ENCODE data around the gene C3orf52. TPM values are rescaled to one million over a fixed set of nuclear protein-coding genes. Genes with fewer than 3 reads are reported as not detected.
A peak's percentile ranks its signal among the peaks of the same experiment; 100 is the strongest.

The C3orf52 gene
- total and polyA plus RNA-seq, 10 of the 15 experiments (the other 5 are each of a cell fraction or from before 2014, with no cell fraction given): 0.15 to 1.9 (median 0.73) TPM

DNA sequence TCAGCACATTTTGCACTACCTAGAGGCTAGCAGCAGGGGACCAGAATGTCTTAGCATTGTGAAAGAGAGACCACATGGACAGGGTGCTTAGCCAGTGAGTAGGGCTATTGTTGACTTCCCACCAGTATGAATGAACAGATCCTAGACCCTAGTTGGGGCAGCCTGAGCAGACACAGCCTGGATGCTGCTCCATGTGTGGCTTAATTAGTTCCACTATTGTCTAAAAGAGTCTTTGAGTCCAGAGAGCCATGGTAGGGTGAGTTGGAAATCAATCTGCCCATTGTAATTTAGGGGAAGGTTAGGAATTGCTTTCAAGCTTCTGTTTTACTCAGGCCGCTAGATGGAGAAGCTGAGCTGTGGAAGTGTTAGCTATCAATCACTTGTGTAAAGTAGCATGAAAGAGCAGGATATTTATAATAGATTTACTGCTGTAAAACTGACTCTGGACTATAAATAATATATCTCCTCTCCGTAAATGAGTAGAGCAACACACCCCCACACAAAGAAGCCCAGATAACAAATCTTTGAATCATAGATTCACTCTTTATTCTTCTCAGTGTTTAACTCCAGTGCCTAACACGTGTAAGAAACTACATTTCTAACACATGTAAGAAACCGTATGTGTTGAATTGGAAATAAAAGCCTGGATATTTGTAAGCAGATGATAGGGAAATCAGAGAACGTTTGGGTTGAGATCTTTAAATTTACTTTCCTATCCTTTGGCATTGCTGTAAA is 50.9 kb downstream of the C3orf52 start (continued):
- TF ChIP-seq GATAD2B (conservative IDR thresholded peaks at IDR 0.05; ENCODE audit: low read depth) (peak; percentile 37; the same call in 1 of the 2 replicates), EZH2 (IDR thresholded peaks at IDR 0.05; ENCODE audit: borderline replicate concordance, control insufficient read depth, low read depth, low read length) (no peak), FOS (IDR thresholded peaks at IDR 0.05; ENCODE audit: borderline replicate concordance, extremely low read depth, insufficient read length) (no peak), ZSCAN29 (IDR thresholded peaks at IDR 0.05) (no peak), BRCA1 (IDR thresholded peaks at IDR 0.05; ENCODE audit: low read depth, low read length) (no peak), JUND (IDR thresholded peaks at IDR 0.05; ENCODE audit: low read depth, low read length) (no peak), POLR2AphosphoS2 (IDR thresholded peaks at IDR 0.05; ENCODE audit: low read depth, low read length) (no peak), CREM (IDR thresholded peaks at IDR 0.05; ENCODE audit: low read depth) (no peak; the same call in 1 of the 2 replicates), STAT1 (conservative IDR thresholded peaks at IDR 0.05) (0 out of 2 replicates have a peak, but pooled peaks have one; percentile 40), CBFB (IDR thresholded peaks at IDR 0.05; ENCODE audit: low read depth) (no peak), SIX5 (IDR thresholded peaks at IDR 0.05; ENCODE audit: low read depth, low read length, severe bottlenecking) (no peak), RCOR1 (conservative IDR thresholded peaks at IDR 0.05; ENCODE audit: low read depth, low read length) (no peak), EED (IDR thresholded peaks at IDR 0.05; ENCODE audit: low read depth) (peak; percentile 62; the same call in 1 of the 2 replicates), IKZF1 (conservative IDR thresholded peaks at IDR 0.05) (peak; percentile 50), LARP7 (IDR thresholded peaks at IDR 0.05) (no peak), SMARCA5 (IDR thresholded peaks at IDR 0.05) (no peak)
- TF ChIP-seq, protein P1, sequence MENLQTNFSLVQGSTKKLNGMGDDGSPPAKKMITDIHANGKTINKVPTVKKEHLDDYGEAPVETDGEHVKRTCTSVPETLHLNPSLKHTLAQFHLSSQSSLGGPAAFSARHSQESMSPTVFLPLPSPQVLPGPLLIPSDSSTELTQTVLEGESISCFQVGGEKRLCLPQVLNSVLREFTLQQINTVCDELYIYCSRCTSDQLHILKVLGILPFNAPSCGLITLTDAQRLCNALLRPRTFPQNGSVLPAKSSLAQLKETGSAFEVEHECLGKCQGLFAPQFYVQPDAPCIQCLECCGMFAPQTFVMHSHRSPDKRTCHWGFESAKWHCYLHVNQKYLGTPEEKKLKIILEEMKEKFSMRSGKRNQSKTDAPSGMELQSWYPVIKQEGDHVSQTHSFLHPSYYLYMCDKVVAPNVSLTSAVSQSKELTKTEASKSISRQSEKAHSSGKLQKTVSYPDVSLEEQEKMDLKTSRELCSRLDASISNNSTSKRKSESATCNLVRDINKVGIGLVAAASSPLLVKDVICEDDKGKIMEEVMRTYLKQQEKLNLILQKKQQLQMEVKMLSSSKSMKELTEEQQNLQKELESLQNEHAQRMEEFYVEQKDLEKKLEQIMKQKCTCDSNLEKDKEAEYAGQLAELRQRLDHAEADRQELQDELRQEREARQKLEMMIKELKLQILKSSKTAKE (IDR thresholded peaks at IDR 0.05; ENCODE audit: low read depth, poor library complexity, severe bottlenecking): peak; percentile 59
- TF ChIP-seq, protein P2, sequence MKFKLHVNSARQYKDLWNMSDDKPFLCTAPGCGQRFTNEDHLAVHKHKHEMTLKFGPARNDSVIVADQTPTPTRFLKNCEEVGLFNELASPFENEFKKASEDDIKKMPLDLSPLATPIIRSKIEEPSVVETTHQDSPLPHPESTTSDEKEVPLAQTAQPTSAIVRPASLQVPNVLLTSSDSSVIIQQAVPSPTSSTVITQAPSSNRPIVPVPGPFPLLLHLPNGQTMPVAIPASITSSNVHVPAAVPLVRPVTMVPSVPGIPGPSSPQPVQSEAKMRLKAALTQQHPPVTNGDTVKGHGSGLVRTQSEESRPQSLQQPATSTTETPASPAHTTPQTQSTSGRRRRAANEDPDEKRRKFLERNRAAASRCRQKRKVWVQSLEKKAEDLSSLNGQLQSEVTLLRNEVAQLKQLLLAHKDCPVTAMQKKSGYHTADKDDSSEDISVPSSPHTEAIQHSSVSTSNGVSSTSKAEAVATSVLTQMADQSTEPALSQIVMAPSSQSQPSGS (IDR thresholded peaks at IDR 0.05; ENCODE audit: low read length): no peak
- TF ChIP-seq, protein P3, sequence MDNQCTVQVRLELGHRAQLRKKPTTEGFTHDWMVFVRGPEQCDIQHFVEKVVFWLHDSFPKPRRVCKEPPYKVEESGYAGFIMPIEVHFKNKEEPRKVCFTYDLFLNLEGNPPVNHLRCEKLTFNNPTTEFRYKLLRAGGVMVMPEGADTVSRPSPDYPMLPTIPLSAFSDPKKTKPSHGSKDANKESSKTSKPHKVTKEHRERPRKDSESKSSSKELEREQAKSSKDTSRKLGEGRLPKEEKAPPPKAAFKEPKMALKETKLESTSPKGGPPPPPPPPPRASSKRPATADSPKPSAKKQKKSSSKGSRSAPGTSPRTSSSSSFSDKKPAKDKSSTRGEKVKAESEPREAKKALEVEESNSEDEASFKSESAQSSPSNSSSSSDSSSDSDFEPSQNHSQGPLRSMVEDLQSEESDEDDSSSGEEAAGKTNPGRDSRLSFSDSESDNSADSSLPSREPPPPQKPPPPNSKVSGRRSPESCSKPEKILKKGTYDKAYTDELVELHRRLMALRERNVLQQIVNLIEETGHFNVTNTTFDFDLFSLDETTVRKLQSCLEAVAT (IDR thresholded peaks at IDR 0.05): peak; percentile 67; the same call in 1 of the 2 replicates
- TF ChIP-seq, protein P4, sequence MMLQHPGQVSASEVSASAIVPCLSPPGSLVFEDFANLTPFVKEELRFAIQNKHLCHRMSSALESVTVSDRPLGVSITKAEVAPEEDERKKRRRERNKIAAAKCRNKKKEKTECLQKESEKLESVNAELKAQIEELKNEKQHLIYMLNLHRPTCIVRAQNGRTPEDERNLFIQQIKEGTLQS (IDR thresholded peaks at IDR 0.05; ENCODE audit: borderline replicate concordance, extremely low read depth, low read depth, low read length): no peak
- TF ChIP-seq, protein P5, sequence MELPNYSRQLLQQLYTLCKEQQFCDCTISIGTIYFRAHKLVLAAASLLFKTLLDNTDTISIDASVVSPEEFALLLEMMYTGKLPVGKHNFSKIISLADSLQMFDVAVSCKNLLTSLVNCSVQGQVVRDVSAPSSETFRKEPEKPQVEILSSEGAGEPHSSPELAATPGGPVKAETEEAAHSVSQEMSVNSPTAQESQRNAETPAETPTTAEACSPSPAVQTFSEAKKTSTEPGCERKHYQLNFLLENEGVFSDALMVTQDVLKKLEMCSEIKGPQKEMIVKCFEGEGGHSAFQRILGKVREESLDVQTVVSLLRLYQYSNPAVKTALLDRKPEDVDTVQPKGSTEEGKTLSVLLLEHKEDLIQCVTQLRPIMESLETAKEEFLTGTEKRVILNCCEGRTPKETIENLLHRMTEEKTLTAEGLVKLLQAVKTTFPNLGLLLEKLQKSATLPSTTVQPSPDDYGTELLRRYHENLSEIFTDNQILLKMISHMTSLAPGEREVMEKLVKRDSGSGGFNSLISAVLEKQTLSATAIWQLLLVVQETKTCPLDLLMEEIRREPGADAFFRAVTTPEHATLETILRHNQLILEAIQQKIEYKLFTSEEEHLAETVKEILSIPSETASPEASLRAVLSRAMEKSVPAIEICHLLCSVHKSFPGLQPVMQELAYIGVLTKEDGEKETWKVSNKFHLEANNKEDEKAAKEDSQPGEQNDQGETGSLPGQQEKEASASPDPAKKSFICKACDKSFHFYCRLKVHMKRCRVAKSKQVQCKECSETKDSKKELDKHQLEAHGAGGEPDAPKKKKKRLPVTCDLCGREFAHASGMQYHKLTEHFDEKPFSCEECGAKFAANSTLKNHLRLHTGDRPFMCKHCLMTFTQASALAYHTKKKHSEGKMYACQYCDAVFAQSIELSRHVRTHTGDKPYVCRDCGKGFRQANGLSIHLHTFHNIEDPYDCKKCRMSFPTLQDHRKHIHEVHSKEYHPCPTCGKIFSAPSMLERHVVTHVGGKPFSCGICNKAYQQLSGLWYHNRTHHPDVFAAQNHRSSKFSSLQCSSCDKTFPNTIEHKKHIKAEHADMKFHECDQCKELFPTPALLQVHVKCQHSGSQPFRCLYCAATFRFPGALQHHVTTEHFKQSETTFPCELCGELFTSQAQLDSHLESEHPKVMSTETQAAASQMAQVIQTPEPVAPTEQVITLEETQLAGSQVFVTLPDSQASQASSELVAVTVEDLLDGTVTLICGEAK (IDR thresholded peaks at IDR 0.05; ENCODE audit: borderline replicate concordance): no peak
